HG03460 (cell line): Measurements from ENCODE around the gene MMP8.
"Not testable (repeated sequence)": the region's sequence is repeated elsewhere in the genome, so short reads cannot be mapped to it uniquely, and the experiment has no call there.

Experiments
- ATAC-seq: cut with Tn5 transposase; IDR thresholded peaks from one replicate; pipeline ENCODE4 v1.9.1; 2021; ENCODE audit not compliant: unreplicated experiment

MMP8 gene

DNA sequence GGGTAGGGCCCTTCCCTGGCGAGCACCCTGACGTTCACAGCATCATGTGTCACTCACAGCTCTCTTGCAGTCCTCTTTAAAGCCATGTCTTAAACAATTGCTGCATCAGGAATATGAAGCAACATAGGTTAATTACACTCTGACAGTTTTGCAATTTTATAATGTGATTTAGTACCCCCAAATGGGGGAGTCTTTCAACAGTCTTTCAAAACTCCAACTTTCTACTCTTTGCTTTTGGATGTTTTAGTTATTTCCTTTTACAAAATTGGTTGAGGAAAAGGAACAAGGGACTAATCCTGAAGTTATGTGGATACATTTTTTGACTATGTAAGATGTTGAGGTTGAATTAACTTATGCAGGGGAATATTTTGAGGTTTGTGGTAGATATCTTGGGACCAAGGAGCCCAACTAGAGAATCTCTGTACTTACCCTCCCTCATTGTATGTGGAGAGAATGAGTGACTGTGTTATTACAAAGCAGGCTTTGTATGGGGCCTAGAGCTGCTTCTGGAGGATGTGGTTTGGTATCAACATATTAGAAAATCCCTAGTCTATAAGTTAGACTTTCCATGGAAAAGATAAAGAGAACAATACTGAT is at the start of gene MMP8:
Gene MMP8, minus strand, starts transcription at position 51 of the 597 bp plus-strand sequence. CDS start 99 bp downstream, outside the sequence.
- no peak for ATAC-seq

DNA sequence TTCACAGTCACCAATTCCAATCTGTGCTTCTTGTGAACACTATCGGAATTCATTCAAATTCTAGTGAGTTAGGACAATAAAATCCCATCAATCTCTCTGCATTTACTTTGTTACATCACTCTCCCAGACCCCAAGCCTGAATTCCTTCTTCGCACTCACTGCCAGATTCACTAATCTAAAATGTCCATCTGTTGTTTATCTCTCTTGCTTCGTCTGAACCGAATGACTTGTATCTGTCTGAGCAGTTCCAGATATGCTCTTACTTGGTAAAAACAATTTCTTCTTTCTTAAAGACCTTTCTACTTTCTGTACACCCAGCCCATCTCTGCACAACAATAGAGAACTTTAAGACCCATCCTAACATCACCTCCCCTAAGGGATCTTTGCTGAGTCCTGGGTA is 48.6 kb upstream of the MMP8 start:
- no peak for ATAC-seq

DNA sequence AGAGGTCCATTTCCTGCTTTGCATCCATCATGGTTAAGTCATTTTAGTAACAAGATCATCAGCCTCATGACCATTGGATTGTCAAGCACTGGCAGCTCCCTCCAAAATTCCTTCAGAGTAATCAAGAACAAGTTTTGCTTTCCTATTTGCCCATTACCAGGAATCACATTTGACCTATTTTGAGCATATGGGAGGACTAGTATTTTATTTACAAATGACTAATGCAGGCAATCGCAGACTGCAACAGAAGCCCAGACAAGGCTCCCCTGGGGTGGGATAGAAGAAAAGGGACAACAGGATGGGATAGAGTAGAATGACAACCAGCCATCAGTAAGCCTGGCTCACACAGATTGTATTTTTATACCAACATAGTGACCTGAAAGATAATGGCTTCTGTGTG is 46.6 kb upstream of the MMP8 start:
- ATAC-seq: no peak

- no peak for ATAC-seq
Measured at GRCh38 chr11:102770191-102770590, 45.4 kb upstream of the MMP8 start.

DNA sequence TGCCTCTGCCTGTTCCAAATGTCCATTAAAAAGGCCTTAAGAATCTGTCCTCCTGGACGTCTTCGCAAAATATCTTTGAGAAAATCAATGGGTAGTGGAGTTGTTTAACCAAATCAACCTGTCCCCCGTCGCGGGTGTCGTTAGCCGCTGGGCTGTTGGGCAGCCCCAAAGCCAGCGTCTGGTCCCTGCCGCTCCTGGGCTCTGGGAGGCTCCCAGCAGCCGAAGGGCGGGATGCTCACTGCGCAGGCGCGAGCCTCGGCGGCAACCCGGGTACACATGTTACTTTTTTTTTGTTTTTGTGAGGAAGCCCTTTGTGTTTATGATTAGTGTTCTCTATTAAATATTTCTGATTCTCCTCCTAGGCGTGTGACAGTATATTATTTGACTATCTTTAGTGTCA is 43.0 kb upstream of the MMP8 start:
- ATAC-seq: no peak

DNA sequence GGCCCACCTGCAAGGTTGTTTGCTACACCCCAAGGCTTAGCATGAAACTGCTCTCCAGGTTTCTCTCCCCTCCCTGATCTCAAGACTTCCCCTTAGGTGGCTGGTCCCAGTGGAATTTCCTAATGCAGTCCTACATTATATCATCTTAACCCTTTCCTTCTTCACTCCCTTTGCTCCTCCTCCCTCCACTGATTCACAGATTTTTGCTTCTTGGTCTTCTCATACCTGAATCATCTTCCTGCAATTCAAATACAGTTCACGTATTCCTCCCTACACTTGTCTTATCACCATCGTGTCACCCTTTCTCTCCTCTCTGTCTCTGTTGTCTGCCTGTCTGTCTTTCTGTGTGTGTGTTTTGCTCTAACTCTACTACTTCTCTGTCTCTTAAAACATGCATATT is 38.7 kb upstream of the MMP8 start:
- no peak for ATAC-seq

GRCh38 chr11:102762361-102762767 is 37.6 kb upstream of the MMP8 start:
- no peak for ATAC-seq

DNA sequence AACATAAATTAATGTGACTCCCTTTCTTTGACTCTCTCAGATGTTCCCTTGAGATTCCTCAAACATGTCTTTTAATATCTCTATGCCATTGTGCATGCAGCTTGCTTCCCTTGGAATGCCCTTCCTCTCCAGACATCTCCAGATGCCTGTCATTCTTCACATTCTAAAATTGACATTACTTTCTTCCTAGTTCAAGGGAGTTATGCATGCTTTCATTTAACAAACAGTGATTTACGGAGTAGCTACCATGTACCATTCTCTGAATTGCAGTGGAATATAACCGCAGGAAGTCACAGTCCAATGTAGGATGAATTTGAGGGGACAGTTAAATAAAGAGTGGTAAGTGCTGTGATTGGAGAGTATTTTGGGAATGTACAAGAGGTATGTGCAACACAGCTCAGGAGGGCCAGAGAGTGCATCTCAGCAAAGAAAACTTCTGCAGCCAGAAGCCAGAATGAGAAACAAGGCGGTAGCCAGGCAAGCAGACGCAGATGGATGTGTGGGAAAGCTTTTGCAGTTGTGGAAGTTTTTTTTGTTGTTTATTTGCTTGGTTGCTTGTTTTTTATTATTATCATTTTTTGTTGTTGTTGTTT is 37.0 kb upstream of the MMP8 start:
- no peak for ATAC-seq

DNA sequence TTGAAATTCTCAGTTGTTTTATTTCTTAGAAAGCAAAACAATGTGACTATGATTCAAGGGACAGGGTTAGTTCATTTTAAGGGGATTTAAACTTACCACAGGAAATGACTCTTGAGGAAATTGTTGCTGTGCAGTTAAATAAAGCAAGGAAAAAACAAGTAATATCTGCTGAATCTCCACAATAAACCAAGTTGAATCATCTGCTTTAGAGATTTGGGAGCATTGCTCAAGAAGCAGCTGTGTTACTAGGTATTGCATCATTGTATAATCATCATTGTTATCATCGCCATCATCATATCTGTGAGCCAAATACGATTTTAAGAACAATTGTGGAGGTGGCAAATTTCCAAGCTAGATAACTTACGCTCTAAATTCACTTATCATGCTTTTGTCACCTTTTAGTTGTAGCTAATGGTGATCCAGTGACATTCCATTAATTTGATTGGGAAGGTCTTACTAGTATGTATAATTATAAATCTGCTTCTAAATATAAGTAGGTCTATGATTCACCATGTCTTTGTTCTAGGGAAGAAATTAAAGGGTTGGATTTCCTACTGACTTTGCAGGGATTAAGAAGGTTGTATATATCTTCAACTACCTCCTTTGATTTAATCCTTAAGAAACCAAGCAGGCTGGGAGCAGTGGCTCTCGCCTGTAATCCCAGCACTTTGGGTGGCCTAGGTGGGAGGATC is 35.7 kb upstream of the MMP8 start:
- ATAC-seq: no peak

- ATAC-seq: no peak
Measured at GRCh38 chr11:102757823-102758549, 33.2 kb upstream of the MMP8 start.

DNA sequence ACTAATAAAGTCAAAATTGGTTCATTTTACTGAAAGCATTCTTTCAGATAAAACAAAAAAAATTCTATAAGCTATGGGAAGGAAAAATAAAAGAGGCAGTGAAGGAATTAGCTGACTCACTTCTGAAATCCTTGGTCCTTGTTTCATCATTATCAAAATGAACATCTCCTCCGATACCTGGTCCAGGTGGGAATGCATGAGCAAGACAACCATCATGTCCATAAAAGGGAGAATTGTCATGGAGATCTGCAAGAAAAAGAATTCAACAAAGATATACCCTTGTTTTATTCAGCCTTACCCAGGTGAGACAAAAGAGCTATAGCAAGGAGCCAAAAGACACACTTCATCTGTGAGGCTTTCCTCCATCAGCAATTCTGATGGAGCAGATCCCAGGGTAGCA is 28.5 kb upstream of the MMP8 start:
- ATAC-seq: no peak

DNA sequence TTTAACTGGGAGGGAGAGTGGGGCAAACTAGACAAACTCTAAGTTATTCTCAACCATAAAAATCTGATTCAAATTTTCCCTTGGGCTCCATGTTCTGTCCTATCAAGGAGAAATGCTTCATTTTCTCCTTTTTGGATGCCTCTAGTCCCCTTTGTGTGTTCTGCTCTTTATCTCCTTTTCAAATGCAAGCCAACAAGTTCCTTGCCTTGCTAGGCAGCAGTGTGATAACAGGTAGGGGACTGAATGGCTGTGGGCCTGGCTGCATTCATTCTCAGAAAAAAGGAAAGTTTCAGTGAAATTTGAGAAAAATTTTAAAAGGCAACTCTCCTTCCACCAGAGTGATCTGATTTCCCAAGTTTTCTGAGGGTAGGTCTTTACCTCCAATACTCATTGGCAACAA is 26.9 kb upstream of the MMP8 start:
- no peak for ATAC-seq

DNA sequence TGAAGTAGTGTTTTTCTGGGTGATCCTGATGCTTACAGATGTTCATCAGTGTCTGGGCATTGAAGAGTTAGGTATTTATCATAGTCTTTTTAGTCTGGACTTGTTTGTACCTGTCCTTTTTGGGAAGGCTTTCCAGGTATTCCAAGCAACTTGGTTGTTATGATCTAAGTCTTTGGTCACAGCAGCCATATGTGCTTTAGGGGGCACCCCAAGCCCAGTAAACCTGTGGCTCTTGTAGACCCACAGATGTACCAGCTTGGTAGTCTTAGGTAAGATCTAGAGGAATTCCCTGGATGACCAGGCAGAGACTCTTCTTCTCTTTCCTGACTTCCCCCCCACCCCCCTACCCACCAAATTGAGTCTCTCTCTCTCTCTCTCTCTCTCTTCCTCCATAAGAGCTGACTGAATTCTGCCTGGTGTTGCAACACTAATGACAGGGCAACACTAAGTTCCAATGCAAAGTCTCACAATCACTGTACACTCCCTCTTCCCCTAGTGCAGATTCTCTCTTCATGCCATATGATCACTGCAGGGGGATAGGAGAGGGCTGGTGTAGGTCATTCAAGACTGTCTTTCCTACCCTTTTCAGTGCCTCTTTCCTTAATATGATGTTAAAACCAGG is 24.5 kb upstream of the MMP8 start:
- no peak for ATAC-seq

- ATAC-seq: not testable (repeated sequence)
Measured at GRCh38 chr11:102746746-102747578, 22.2 kb upstream of the MMP8 start.

DNA sequence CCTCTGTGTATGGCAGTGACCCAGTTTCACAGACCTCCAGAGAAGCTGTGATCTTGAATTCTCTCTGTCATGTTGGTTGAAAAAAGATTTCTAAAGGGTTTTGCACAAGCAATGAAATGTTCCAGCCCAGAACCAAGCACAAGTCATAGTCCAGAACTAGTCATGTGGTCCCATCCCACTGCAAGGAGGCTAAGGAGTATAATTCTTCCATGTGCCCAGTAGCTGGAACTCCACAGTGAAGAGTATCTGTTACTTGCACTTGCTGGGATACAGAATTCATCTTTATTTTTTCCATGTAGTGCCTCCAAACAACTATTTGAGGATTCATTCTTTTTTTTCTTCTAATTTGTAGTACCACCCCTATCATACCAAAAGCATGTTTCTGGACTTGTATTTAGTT is 9.9 kb upstream of the MMP8 start:
- no peak for ATAC-seq

GRCh38 chr11:102733232-102733875 is 8.6 kb upstream of the MMP8 start:
- ATAC-seq: peak; percentile 82

GRCh38 chr11:102730944-102731343 is 6.2 kb upstream of the MMP8 start:
- ATAC-seq: not testable (repeated sequence)

DNA sequence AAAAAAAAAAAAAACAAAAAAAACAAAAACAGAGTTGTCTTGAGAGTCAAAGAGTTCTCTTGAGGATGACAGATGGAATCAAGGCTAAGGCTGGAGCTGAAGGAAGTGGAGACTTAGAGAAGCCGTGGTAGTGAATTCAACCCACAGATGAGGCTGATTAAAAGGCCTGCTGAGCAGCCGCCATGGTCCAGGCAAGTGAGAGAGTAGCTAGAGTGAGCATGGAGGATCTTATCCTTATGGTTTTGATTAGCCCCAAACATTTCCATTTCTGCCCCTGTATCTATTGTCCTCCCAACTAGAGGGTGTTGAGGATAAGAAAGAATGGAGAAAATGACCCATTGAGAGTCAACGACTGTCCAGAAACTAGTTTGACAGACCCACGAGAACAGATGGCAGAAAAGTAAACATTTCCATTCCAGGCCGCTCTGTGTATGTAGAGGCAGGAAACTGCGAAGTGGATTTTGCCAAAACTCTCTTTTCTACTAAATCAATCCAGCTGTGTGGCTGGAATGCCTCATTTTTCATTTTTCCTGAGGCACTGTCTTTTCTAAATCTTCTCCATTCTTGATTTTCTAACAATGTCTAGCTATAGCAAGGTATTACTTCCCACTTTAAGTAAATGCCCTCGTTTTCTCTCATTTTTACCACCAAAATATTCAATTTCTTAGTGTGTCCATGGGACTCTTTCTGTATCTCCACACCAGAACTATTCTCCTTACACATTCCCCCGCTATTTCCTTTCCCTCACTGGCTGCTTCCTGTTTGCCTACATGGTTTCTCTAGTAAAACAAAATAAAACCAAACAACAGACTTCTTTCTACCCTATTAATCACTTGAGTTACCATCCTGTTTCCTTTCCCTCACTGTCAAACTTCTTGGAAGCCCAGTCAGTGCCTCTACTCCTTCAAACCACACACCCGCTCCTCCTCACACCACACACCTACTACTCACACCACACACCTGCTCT is 5.4 kb upstream of the MMP8 start:
- no peak for ATAC-seq

DNA sequence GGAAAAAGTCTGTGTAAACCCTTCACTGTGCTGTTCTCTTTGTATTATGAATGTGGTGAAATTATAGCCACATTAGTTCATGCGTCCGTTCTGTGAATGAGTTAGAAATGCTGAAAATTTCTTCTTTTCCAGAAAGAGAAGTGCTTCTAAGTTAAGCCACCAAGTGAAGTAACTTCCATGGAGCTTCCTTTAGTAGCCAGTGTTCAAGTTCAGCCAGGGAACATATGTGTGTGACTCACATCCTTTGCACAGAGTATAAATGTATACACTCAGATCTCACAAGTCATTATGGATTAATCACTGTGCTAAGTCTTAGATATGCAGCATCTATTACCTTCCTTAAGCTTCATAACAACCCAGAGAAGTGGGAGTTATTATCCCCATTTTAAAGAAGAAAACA is 3.1 kb upstream of the MMP8 start:
- ATAC-seq: no peak
